Fibroblast of lung (primary cell): ENCODE data around the gene CAMTA1.

ENCODE experiments used
- CTCF ChIP-seq, 2 donors: IDR thresholded peaks in 1 of 2; conservative IDR thresholded peaks in 1 of 2; 1 replicate in 1 of 2; 2 replicates in 1 of 2; pipeline ENCODE4 v1.5.1; 2011 to 2012; ENCODE audit warnings: low read length in 2 of 2, control low read depth in 1 of 2, inconsistent platforms in 1 of 2, low read depth in 1 of 2, mild to moderate bottlenecking in 1 of 2
- EZH2 ChIP-seq: IDR thresholded peaks from 2 replicates; pipeline ENCODE4 v1.5.1; 2012; ENCODE audit warnings: low read length, control low read depth, mild to moderate bottlenecking; ENCODE audit errors: missing control alignments

DNA sequence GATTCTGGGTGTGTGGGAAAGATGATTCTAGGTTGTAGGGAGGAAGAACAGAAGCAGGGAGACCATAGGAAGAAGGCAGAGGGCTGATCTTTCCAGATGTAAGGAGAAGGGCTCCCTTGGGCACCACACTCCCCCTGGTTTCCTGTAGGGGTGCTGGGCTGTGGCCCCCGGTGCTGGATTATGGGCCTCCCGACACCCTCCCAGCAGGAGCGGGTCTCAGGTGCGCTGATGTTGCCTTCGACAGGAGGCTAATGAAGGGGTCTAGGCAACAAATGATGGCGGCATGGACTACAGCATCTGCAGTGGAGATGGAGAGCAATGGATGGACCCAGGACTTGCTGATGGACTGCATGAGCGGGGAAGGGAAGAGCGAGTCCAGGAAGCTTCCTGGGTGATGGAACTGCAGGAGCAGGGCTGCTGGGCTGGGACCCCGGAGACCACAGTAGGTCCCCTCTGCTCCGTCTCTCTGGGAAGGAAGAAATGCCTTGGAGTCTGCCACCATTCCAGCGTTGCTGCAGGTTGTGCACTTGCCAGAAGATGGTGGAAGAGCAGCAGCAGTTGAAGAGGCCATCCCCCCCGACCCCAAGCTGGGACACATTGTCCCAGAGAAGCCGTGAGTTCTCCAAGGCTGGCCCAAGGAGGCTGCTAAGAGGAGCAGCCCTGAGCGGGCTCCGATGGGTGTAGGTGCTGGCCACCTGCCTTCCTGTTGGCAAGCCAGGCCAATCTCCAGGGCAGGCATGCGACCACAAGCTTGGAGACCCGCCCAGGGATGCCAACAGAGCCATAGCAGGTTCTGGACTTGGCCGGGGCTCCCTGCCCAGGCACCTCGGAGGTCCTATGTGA is 890.4 kb downstream of the CAMTA1 start:
- no peak for TF ChIP-seq CTCF (conservative IDR thresholded peaks at IDR 0.05 in 1 of 2, IDR thresholded peaks at IDR 0.05 in 1 of 2; ENCODE audit: low read depth in 1 of 2, low read length in 2 of 2)
- no peak for TF ChIP-seq EZH2
